ENCODE results near the gene SLC9A9. TPM values are rescaled to one million over a fixed set of nuclear protein-coding genes. Genes with fewer than 3 reads are reported as not detected.
"Not testable (repeated sequence)": the region's sequence is repeated elsewhere in the genome, so short reads cannot be mapped to it uniquely, and the experiment has no call there.

SLC9A9 gene
- total RNA-seq, 1 donor from 2014 or later: 21.0 TPM

DNA sequence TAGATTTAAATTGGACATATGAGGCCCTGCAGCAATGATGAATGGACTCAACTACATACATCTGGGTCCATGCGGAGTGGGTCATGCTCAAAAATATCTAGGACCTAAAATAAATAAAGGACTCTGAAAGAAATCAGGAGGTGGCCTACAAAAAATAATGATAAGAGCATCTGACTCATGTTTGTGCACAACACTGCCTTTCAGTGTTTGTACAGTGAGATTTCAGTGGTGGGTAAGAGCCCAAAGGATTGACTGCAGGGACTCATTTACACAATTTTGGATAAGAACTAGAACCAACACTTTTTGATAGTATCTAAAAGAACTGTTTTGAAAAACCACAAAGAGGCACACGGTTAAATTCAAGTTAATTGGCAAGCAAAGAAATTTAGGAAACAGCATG lies 285.5 kb downstream of the SLC9A9 start:
- DNase-seq (ENCODE audit: low spot score): no peak

- no peak for DNase-seq (ENCODE audit: low spot score)
Measured at GRCh38 chr3:143559296-143559695, 289.0 kb downstream of the SLC9A9 start.

- DNase-seq (ENCODE audit: low spot score): no peak
Measured at GRCh38 chr3:143552851-143553250, 295.4 kb downstream of the SLC9A9 start.

GRCh38 chr3:143551761-143552160 lies 296.5 kb downstream of the SLC9A9 start:
- no peak for DNase-seq (ENCODE audit: low spot score)

DNA sequence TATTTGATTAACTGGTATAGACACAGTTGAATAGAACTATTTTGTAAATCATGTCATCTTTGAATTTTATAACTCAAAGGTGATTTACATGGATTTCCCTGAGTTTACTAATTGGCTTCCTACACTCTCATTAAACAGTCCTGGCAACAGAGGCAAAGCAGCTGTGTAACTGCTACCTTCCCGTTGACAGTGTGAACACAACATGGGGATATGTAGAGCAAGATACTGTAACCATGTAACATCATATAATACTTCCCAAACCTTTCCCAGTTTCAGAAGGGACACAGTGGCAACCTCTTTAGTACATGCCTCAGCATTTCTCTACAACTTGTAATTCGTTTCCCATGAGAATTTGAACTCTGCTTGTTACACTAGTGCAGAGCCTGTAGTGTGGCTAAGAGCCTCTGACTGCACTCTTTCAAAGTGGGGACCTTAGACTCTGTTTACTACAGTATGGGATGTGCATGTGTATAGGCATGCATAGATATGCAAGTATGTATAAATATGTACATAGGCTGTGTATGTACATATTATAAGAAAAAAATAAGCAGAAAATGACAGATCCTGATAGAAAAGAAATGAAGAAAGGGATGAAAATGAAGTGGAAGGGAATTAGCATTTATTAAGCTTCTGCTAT lies 299.3 kb downstream of the SLC9A9 start:
- DNase-seq (ENCODE audit: low spot score): no peak

DNA sequence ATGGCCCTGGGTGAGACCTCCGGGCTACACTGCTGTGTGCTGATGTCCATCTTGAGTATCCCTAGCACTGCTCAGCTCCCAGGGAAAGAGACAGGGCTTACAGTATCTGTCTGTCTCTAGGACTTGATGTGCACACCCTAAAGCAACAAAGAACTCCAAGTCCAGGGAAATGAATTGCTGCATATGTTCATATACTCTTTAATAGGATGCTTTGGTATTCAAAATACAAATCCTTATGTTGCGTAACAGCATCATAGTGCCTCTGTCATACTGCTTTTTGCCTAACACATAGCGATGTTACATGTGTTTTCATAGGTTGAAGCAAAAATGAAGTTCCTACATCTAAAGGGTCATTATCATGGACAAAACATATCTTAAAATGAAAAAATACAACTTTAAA lies 299.9 kb downstream of the SLC9A9 start:
- DNase-seq (ENCODE audit: low spot score): no peak

DNA sequence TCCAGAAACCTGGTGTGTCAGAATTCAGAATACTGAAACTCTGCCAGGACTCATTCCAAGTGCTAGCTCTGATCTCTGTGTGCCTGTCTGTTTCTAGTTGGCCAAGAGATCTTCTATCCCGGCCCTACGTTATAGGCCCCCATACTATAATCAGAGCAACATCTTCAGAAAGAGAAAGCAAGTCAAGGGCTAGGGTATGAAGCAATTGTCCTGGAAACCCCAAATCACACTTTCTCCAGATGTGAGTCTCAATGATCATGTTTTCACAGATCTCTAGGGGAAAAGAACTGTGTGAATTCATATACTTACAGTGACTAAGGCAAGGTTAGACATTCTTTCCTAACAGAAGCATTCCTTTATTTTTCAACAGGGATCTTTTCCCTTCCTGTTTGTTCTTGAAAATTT lies 309.7 kb downstream of the SLC9A9 start:
- DNase-seq (ENCODE audit: low spot score): no peak

DNA sequence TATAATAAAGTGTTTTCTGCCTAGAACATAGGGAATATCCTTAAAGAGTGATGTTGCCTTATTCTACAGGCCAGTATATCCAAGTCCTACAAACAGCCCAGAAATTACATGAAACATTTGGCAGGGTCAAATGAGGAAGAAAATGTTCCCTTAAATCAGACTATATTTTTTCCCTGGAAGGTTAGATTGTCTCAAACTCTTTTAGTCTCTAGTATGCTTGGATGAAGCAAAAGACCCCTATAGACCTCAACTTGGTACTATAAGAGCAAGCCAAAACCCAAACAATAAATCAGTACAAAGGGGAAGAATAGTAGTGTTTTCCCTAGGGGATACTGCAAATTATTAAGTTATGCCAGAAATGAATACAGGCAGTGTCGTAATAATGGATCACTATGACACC lies 310.2 kb downstream of the SLC9A9 start:
- no peak for DNase-seq (ENCODE audit: low spot score)

DNA sequence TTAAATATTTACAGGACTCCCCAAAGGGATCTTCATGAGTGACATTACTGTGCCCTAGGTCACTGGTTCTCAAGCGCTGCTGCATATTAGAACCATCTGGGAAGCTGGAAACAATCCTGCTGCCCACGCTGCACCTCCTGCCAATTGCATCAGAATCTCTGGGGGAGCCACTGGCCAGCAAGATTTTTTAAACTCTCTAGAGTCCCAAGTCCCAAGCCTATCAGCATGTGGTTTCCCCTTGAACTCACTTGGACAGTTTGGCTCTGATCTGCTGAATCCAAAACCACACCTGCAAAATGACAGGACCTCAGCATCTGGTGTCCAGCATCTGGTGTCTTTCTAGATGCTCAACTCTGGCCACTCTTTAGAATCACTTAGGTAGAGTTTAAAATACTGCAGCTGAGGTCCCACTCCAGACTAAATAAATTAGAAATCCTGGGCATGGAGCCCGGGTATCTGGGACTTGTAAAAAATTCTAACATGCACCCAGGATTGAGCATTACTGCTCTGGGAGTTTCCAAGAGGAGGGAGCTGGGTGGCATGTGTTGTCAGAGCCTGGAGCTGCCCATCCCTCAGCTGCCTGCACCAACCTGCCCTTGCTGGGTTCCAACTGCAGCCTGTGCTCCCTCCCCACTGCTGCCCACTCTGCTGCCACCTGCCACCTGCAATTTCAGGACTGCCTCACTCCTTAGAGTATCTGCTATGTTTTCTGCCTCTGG lies 311.3 kb downstream of the SLC9A9 start:
- no peak for DNase-seq (ENCODE audit: low spot score)

DNA sequence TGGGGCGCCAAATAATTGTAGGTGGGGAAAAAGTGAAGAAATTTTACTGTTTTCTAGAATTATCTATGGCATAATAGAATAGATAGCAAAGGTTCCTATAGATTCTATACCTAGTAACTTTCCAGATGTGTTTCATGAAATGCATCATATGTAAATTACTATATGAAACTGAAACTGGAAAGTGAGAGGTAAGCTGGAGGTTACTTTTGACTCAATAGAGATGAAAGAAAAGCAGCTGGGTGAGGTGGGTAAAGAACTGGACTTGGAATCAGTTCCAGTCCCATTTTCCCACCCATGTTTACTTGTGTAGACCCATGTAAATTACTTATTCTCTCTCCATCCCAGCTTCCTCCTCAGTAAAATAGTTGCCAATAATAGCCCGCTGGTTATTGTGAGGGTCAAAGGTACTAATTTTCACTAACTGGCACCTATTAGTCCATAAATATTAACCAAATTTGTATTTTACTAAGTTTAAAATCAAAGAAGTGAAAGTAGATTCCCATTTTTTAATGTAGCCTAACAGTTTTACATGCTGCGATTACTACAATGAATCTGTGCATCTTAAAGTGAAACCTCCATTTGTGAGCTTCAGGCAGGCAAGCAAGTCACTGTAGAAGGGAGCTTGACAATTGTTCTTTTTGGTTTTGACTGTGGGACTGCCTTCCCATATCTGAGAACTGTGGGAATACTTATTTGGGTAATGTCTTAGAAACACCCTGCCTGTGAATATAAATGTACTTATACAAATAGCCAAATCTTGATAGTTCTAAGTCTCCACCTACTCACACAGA lies 312.1 kb downstream of the SLC9A9 start:
- DNase-seq (ENCODE audit: low spot score): no peak

GRCh38 chr3:143533391-143533790 lies 314.9 kb downstream of the SLC9A9 start:
- DNase-seq (ENCODE audit: low spot score): no peak

DNA sequence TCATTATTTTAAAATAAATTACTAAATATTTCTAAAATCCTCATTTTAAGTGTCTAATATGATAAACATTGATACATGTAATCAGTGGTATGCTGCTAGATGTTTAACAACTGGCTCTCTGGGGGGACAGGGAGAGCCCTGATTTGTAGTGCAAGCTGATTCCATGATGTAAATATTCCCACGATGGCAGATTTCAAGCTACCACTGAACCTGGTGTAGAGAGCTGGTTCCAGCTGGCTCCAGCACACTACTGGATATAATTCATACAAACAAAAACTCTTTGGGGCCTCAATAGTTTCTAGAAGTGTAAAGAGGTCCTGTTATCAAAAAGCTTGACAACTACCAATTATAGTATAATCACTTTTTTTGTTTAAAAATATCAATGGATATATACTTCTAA lies 316.2 kb downstream of the SLC9A9 start:
- DNase-seq (ENCODE audit: low spot score): no peak

DNA sequence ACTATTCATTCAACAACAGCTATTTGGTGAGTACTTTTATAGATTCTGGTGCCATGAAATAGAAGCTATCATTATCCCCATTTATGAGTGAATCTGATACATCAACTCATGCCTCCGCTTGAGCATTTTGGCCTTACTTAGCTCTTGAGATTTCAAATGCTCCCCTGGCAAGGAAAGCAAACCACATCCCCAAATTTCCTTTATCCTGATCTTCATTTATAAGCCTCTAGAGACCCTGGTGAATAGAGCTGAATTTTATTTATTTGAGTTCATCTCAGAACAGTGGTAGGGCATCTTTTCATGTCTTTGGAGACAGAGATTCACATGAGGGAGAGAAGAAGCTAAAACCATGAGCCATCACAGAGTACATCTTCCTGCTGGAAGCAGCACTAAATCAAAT lies 317.2 kb downstream of the SLC9A9 start:
- DNase-seq (ENCODE audit: low spot score): no peak

GRCh38 chr3:143529798-143530197 lies 318.5 kb downstream of the SLC9A9 start:
- no peak for DNase-seq (ENCODE audit: low spot score)

- no peak for DNase-seq (ENCODE audit: low spot score)
Measured at GRCh38 chr3:143529018-143529478, 319.2 kb downstream of the SLC9A9 start.

DNA sequence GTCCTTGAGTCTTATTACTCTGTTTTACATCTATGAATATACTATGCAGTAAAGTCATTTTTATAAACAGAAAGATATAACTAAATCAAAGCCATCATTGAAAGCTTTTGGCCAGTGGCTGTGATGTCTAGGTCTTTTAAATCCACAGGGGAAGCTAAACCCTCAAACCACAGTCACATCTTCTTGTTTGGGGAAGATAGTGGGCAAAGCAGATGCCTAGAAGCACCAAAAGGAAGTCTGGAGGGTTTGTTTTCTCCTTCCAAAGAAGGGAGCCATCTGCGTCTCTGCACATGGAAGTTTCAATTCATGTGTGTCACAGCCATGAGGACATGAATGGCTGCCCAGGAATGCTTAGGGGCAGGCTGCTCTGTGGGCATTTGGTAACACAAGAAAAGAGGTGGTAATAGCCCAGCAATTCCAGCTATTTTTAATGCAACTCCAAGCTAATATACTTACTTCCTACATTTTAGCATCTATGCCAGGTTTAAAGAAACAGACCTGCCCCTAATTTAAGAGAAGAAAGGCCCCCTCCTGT lies 322.2 kb downstream of the SLC9A9 start:
- no peak for DNase-seq (ENCODE audit: low spot score)

GRCh38 chr3:143525408-143525807 lies 322.9 kb downstream of the SLC9A9 start:
- DNase-seq (ENCODE audit: low spot score): no peak

GRCh38 chr3:143521803-143522202 lies 326.5 kb downstream of the SLC9A9 start:
- DNase-seq (ENCODE audit: low spot score): no peak

DNA sequence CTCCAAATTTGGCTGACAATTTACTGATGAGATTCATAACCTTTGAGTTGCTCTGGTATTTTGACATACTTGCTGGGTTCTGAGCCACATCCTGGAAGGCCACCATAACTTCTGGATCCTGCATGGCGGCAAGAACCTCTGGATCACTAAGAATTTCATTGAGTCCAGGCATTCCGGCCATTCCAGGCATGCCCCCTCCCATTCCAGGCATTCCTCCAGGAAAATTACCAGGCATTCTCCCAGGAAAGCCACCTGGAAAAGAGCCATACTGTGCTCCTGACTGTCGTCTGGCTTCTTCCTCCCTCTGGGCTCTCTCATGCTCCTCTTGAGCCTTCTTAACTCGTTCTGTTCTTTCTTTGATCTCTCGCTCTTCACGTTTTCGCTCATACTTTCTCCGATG lies 331.1 kb downstream of the SLC9A9 start:
- not testable (repeated sequence) for DNase-seq (ENCODE audit: low spot score)

DNA sequence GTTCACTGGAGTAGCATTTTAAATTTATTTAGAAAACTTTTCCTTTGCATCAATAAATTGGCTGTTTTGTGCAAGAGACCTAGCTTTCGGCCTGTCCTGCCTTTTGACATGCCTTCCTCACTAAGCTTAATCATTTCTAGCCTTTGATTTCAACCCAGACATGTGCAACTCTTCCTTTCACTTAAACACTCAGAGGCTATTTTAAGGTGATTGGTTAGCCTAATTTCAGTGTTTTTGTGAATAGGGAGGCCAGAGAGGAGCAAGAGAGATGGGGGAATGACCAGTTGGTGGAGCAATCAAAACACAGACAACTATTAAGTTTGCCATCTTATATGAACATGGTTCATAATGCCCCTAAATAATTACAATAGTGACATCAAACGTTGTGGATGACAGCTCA lies 333.4 kb downstream of the SLC9A9 start:
- DNase-seq (ENCODE audit: low spot score): no peak

DNA sequence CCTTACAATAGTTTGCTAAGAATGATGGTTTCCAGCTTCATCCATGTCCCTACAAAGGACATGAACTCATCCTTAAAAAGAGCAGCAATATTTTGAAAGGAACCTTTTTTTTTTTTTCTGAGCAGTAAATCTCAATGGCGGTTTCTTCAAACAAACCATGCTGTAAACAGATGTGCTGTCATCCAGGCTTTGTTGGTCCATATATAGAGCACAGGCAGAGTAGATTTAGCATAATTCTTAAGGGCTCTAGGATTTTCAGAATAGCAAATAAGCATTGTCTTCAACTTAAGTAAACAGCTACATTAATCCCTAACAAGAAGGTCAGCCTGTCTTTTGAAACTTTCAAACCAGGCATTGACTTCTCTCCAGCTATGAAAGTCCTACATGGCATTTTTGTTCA lies 334.2 kb downstream of the SLC9A9 start:
- DNase-seq (ENCODE audit: low spot score): no peak

Measured in mesenteric fat pad (tissue), 1 donor.